WTC11 (cell line): ENCODE data around the gene SEC24B. TPM values are rescaled to one million over a fixed set of nuclear protein-coding genes. Genes with fewer than 3 reads are reported as not detected.

Experiments
- microRNA-seq: library from miRNA; unstranded; fragments of <30 nt; microRNA quantifications from one replicate; pipeline ENCODE4 v1.2.0, GENCODE V29; 2022; ENCODE audit warnings: borderline number of aligned reads
- total RNA-seq: library from RNA; stranded (reverse); gene quantifications from 3 replicates; pipeline ENCODE4 v1.2.3, GENCODE V29; 2021

Gene SEC24B
- total RNA-seq, 1 experiment from 2014 or later, result 24.0 TPM

Small RNA genes lying within 50 kb of the gene (microRNA-seq; reads per million reads assigned to microRNA genes)
- gene MIR576, result 1.4 reads per million

Other genes starting within 250 kb of the SEC24B start
- 6.6 to 9.3 TPM (median 8.0 TPM) in 3 replicates for gene COL25A1, start 131.2 kb upstream of the SEC24B start, total RNA-seq
- gene MCUB, start 126.4 kb downstream of the SEC24B start, total RNA-seq, result 11.2 to 26.8 TPM (median 13.1 TPM) in 3 replicates